ENCODE results near the gene TLCD3A. TPM values are rescaled to one million over a fixed set of nuclear protein-coding genes. Genes with fewer than 3 reads are reported as not detected.

TLCD3A gene
- total and polyA plus RNA-seq, 10 of the 15 experiments (the other 5 are each of a cell fraction or from before 2014, with no cell fraction given): 2.9 to 29.7 (median 17.8) TPM

DNA sequence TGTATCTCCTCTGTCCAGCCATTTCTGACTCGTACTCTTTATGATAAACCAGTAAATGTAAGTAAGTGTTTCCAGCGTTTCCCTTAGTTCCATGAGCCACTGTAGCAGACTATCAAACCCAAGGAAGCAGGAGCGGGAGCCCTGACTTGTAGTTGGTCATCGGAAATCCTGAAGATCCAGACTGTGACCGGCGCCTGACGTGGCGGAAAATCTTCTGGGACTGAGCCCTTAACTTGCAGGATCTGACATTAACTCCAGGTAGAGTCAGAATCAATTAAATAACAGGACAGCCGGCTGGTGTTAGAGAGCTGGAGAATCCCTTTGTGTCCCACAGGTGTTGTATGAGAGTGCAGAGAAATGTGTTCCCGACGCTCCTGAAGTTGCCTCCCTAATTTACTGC, 45.7 kb downstream of the TLCD3A start:
- 96% methylated on average over 11 of the region's 11 CpGs for WGBS (ENCODE audit: insufficient coverage, insufficient replicate concordance, low lambda C conversion rate, missing lambda C conversion rate)
- ChIA-PET CTCF (no interaction called here), SMC1A (ENCODE audit: uncharacterized antibody, unreplicated experiment) (no interaction called here), POLR2A (interaction anchor here (1.2 kb wide), 1 partner anchor 60 kb away, joined by 3 read pairs; no protein-coding TSS in a partner anchor), RAD21 (ENCODE audit: unreplicated experiment) (no interaction called here)
- H3K4me2 ChIP-seq (ENCODE audit: control insufficient read depth, insufficient read depth): no peak overlapping the region
- no peaks in the 10 kb centered on the region for H4K20me1 ChIP-seq (ENCODE audit: control insufficient read depth, insufficient read depth)
- in situ Hi-C loops (cut with MboI) (no loop called here), intact Hi-C loops (cut with micrococcal nuclease; ENCODE audit: unreplicated experiment) (no loop called here)
- no peaks in the 10 kb centered on the region for H3K27me3 ChIP-seq (replicated peaks in 1 of 2; ENCODE audit: control insufficient read depth in 2 of 2, insufficient read depth in 2 of 2, low read length in 1 of 2)
- peaks cover 26% of the 10 kb centered on the region for H3K79me2 ChIP-seq (ENCODE audit: control insufficient read depth, insufficient read depth, low read length)
- DNase-seq (ENCODE audit: low read depth, low spot score): no peak
- no peak for ATAC-seq
- no peaks in the 10 kb centered on the region for H3K9me3 ChIP-seq (replicated peaks; ENCODE audit: control insufficient read depth, insufficient read depth, low read length)
- H3K36me3 ChIP-seq (ENCODE audit: control insufficient read depth in 2 of 2, insufficient read depth in 2 of 2, low read length in 1 of 2): peaks cover 3 to 19% of the 10 kb centered on the region in 2 experiments
- TF ChIP-seq TCF12 (IDR thresholded peaks at IDR 0.05; ENCODE audit: low read depth, low read length) (no peak), POLR2A (IDR thresholded peaks at IDR 0.05; ENCODE audit: low read depth, low read length) (no peak), SMAD5 (IDR thresholded peaks at IDR 0.05; ENCODE audit: low read depth) (no peak), ZNF217 (IDR thresholded peaks at IDR 0.05) (no peak), CHD1 (IDR thresholded peaks at IDR 0.05; ENCODE audit: low read depth, low read length) (no peak), NFYA (IDR thresholded peaks at IDR 0.05; ENCODE audit: borderline replicate concordance, low read depth, low read length) (no peak)
- TF ChIP-seq, protein P1, sequence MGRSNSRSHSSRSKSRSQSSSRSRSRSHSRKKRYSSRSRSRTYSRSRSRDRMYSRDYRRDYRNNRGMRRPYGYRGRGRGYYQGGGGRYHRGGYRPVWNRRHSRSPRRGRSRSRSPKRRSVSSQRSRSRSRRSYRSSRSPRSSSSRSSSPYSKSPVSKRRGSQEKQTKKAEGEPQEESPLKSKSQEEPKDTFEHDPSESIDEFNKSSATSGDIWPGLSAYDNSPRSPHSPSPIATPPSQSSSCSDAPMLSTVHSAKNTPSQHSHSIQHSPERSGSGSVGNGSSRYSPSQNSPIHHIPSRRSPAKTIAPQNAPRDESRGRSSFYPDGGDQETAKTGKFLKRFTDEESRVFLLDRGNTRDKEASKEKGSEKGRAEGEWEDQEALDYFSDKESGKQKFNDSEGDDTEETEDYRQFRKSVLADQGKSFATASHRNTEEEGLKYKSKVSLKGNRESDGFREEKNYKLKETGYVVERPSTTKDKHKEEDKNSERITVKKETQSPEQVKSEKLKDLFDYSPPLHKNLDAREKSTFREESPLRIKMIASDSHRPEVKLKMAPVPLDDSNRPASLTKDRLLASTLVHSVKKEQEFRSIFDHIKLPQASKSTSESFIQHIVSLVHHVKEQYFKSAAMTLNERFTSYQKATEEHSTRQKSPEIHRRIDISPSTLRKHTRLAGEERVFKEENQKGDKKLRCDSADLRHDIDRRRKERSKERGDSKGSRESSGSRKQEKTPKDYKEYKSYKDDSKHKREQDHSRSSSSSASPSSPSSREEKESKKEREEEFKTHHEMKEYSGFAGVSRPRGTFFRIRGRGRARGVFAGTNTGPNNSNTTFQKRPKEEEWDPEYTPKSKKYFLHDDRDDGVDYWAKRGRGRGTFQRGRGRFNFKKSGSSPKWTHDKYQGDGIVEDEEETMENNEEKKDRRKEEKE (IDR thresholded peaks at IDR 0.05): no peak
- TF ChIP-seq, protein P2, sequence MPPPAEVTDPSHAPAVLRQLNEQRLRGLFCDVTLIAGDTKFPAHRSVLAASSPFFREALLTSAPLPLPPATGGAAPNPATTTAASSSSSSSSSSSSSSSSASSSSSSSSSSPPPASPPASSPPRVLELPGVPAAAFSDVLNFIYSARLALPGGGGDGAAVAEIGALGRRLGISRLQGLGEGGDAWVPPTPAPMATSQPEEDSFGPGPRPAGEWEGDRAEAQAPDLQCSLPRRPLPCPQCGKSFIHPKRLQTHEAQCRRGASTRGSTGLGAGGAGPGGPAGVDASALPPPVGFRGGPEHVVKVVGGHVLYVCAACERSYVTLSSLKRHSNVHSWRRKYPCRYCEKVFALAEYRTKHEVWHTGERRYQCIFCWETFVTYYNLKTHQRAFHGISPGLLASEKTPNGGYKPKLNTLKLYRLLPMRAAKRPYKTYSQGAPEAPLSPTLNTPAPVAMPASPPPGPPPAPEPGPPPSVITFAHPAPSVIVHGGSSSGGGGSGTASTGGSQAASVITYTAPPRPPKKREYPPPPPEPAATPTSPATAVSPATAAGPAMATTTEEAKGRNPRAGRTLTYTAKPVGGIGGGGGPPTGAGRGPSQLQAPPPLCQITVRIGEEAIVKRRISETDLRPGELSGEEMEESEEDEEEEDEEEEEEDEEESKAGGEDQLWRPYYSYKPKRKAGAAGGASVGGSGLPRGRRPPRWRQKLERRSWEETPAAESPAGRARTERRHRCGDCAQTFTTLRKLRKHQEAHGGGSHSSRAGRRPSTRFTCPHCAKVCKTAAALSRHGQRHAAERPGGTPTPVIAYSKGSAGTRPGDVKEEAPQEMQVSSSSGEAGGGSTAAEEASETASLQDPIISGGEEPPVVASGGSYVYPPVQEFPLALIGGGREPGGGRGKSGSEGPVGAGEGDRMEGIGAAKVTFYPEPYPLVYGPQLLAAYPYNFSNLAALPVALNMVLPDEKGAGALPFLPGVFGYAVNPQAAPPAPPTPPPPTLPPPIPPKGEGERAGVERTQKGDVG (CRISPR knock-in tag; IDR thresholded peaks at IDR 0.05): no peak
- TF ChIP-seq, protein P3, sequence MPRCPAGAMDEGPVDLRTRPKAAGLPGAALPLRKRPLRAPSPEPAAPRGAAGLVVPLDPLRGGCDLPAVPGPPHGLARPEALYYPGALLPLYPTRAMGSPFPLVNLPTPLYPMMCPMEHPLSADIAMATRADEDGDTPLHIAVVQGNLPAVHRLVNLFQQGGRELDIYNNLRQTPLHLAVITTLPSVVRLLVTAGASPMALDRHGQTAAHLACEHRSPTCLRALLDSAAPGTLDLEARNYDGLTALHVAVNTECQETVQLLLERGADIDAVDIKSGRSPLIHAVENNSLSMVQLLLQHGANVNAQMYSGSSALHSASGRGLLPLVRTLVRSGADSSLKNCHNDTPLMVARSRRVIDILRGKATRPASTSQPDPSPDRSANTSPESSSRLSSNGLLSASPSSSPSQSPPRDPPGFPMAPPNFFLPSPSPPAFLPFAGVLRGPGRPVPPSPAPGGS (IDR thresholded peaks at IDR 0.05; ENCODE audit: borderline replicate concordance, insufficient read depth, low read depth, low read length, poor library complexity, severe bottlenecking): no peak
- TF ChIP-seq, protein P4, sequence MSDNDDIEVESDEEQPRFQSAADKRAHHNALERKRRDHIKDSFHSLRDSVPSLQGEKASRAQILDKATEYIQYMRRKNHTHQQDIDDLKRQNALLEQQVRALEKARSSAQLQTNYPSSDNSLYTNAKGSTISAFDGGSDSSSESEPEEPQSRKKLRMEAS (IDR thresholded peaks at IDR 0.05; ENCODE audit: low read depth, low read length): no peak
- TF ChIP-seq, protein P5, sequence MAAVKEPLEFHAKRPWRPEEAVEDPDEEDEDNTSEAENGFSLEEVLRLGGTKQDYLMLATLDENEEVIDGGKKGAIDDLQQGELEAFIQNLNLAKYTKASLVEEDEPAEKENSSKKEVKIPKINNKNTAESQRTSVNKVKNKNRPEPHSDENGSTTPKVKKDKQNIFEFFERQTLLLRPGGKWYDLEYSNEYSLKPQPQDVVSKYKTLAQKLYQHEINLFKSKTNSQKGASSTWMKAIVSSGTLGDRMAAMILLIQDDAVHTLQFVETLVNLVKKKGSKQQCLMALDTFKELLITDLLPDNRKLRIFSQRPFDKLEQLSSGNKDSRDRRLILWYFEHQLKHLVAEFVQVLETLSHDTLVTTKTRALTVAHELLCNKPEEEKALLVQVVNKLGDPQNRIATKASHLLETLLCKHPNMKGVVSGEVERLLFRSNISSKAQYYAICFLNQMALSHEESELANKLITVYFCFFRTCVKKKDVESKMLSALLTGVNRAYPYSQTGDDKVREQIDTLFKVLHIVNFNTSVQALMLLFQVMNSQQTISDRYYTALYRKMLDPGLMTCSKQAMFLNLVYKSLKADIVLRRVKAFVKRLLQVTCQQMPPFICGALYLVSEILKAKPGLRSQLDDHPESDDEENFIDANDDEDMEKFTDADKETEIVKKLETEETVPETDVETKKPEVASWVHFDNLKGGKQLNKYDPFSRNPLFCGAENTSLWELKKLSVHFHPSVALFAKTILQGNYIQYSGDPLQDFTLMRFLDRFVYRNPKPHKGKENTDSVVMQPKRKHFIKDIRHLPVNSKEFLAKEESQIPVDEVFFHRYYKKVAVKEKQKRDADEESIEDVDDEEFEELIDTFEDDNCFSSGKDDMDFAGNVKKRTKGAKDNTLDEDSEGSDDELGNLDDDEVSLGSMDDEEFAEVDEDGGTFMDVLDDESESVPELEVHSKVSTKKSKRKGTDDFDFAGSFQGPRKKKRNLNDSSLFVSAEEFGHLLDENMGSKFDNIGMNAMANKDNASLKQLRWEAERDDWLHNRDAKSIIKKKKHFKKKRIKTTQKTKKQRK (IDR thresholded peaks at IDR 0.05; ENCODE audit: low read depth, low read length): no peak
- no peak overlapping the region for H3K4me3 ChIP-seq
- peaks cover 10% of the 10 kb centered on the region for H3K4me1 ChIP-seq (ENCODE audit: control insufficient read depth, insufficient read depth, low read length)
- H2AFZ ChIP-seq (ENCODE audit: control insufficient read depth, low read depth, low read length): no peak overlapping the region
- no peak overlapping the region for H3K27ac ChIP-seq (ENCODE audit: control insufficient read depth, insufficient read depth)
- TSS peak; percentile 7 for BruUV-seq (replicated peaks)
- no peak overlapping the region for H3K9ac ChIP-seq (ENCODE audit: control insufficient read depth, insufficient read depth, low read length)
- no peak for FAIRE-seq
